Coronary artery (tissue), 2 donors: ENCODE data around the gene VAV2.

Experiments
- DNase-seq: peaks from one replicate; pipeline ENCODE4 v3.0.0-alpha.2; 2017; ENCODE audit warnings: low spot score
- H3K27ac ChIP-seq, 2 donors: fragments of 200-600 bp; sonication (generic); one replicate each; pipeline ENCODE4 v1.5.1; 2016 to 2019
- H3K4me3 ChIP-seq: fragments of 200-600 bp; sonication (generic); 2 replicates; pipeline ENCODE4 v1.5.1; 2016; ENCODE audit warnings: mild to moderate bottlenecking, moderate library complexity
- TF ChIP-seq, protein P1 (sequence below): fragments of 200-600 bp; sonication (generic); IDR thresholded peaks from one replicate; pipeline ENCODE4 v1.5.1; 2019; ENCODE audit warnings: antibody characterized with exemption

The VAV2 gene

GRCh38 chr9:133991964-133992779 lies at the start of gene VAV2:
Gene VAV2, minus strand, starts transcription at chr9:133992324. Its CDS starts 46 bp downstream, at chr9:133992278.
- H3K4me3 ChIP-seq, result peak within 1 kb of the TSS; percentile 69
- TF ChIP-seq, protein P1, sequence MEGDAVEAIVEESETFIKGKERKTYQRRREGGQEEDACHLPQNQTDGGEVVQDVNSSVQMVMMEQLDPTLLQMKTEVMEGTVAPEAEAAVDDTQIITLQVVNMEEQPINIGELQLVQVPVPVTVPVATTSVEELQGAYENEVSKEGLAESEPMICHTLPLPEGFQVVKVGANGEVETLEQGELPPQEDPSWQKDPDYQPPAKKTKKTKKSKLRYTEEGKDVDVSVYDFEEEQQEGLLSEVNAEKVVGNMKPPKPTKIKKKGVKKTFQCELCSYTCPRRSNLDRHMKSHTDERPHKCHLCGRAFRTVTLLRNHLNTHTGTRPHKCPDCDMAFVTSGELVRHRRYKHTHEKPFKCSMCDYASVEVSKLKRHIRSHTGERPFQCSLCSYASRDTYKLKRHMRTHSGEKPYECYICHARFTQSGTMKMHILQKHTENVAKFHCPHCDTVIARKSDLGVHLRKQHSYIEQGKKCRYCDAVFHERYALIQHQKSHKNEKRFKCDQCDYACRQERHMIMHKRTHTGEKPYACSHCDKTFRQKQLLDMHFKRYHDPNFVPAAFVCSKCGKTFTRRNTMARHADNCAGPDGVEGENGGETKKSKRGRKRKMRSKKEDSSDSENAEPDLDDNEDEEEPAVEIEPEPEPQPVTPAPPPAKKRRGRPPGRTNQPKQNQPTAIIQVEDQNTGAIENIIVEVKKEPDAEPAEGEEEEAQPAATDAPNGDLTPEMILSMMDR, result no peak
- peak within 1 kb of the TSS; percentile 79 to 93 for H3K27ac ChIP-seq
- DNase-seq, result peak; percentile 74

GRCh38 chr9:134041649-134041962 lies 49.5 kb upstream of the VAV2 start:
- DNase-seq, result no peak
- TF ChIP-seq, protein P1, result no peak
- H3K27ac ChIP-seq, result no peak overlapping the region
- H3K4me3 ChIP-seq, result no peak overlapping the region

GRCh38 chr9:134040781-134041648 lies 48.9 kb upstream of the VAV2 start:
- Histone ChIP-seq H3K4me3 (no peak overlapping the region), H3K27ac (no peak overlapping the region)
- TF ChIP-seq, protein P1, result no peak
- no peak for DNase-seq

GRCh38 chr9:134040176-134040565 lies 48.0 kb upstream of the VAV2 start:
- TF ChIP-seq, protein P1, result no peak
- no peak overlapping the region for H3K27ac ChIP-seq

DNA sequence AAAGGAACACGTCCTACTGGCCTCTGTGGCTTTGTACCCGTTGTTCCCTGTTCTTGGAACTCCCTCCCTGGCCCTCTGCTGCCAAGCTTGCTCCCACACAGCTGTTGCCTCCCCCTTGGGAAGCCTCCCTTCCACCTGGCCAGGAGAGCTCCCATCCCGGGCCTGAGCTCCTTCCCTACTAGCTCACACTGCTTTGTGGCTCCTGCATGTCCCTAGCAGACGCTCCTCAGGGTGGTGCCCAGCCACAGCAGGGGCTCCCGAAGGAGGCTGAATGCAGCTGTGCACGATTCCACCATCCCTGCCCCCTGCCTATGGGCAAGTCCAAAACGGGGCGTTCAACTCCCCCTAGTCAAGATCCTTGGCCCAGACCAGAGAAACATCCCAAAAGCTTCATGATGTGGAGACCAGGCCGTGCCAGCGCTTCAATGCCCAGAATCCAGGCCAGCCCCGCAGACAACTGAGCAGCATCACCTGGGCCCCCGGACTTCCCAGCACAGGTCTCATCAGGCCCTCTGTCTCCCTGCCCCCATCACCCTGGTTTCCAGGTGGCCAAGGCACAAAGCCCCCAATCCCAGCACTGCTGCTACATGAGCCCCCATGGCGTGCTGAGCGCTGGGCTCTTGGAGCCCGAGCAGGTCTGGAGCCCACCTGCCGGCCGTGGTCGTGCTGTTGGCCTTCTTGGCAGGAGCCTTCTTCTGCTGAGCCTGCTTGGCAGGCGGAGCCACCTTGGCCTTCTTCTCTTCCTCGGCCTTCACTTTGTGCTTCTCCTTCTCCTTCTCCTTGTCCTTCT lies 47.5 kb upstream of the VAV2 start:
- no peak overlapping the region for H3K27ac ChIP-seq
- no peak overlapping the region for H3K4me3 ChIP-seq
- no peak for DNase-seq
- TF ChIP-seq, protein P1, result no peak

More at GRCh38 chr9:134040176-134040565, 48.0 kb upstream of the VAV2 start:
- H3K4me3 ChIP-seq, result no peak overlapping the region
- DNase-seq, result no peak

- H3K27ac ChIP-seq, result no peak overlapping the region
- TF ChIP-seq, protein P1, result no peak
Measured at GRCh38 chr9:134037641-134038040, 45.5 kb upstream of the VAV2 start.

More at GRCh38 chr9:134037641-134038040, 45.5 kb upstream of the VAV2 start:
- H3K4me3 ChIP-seq, result no peak overlapping the region
- DNase-seq, result no peak
